PC-3 (cell line): ENCODE results near the gene HNMT. TPM values are rescaled to one million over a fixed set of nuclear protein-coding genes. Genes with fewer than 3 reads are reported as not detected.
A peak's percentile ranks its signal among the peaks of the same experiment; 100 is the strongest.

Experiments
- ATAC-seq: fragments of 200-7000 bp; cut with Tn5 transposase; 2 replicates; pipeline ENCODE4 v1.9.1; 2020; ENCODE audit warnings: mild to moderate bottlenecking, moderate library complexity
- BruUV-seq: library from RNA; stranded (reverse); fragments of 400-500 nt; replicated peaks from 2 replicates; lab custom pipeline; 2021; lab: Mats Ljungman, UMichigan
- CTCF ChIA-PET: fragments of 300-600 bp; sonication (Branson Sonifier 250); formaldehyde crosslinking; loops from one replicate; lab custom pipeline; 2022; ENCODE audit warnings: antibody characterized with exemption; lab: Charles Lee
- POLR2A ChIA-PET: fragments of 300-600 bp; sonication (Branson Sonifier 250); formaldehyde crosslinking; loops from one replicate; lab custom pipeline; 2022; ENCODE audit warnings: antibody characterized with exemption; ENCODE audit not compliant: unreplicated experiment; lab: Charles Lee
- DNase-seq: peaks from one replicate; pipeline ENCODE4 v3.0.0-alpha.2; 2015
- H2AFZ ChIP-seq: fragments of 300-600 bp; sonication (generic); 2 replicates; pipeline ENCODE4 v1.6.0; 2016; ENCODE audit warnings: antibody characterized with exemption, low read length
- H3F3A ChIP-seq: fragments of 300-600 bp; sonication (generic); one replicate; pipeline ENCODE4 v1.6.0; 2017; ENCODE audit warnings: antibody characterized with exemption, low read length, control low read depth, mild to moderate bottlenecking; ENCODE audit not compliant: unreplicated experiment
- H3K27ac ChIP-seq: fragments of 300-600 bp; sonication (generic); 2 replicates; pipeline ENCODE4 v1.5.1; 2016; ENCODE audit warnings: mild to moderate bottlenecking, low read length
- H3K27me3 ChIP-seq: fragments of 300-600 bp; sonication (generic); 2 replicates; pipeline ENCODE4 v1.6.1; 2016; ENCODE audit warnings: low read length, mixed read lengths
- H3K36me3 ChIP-seq: fragments of 300-600 bp; sonication (generic); 2 replicates; pipeline ENCODE4 v1.6.1; 2016; ENCODE audit warnings: low read depth, mixed run types, low read length, mixed read lengths
- H3K4me1 ChIP-seq: fragments of 300-600 bp; sonication (generic); 2 replicates; pipeline ENCODE4 v1.5.1; 2016; ENCODE audit warnings: low read length; ENCODE audit not compliant: insufficient read depth
- H3K4me2 ChIP-seq: fragments of 300-600 bp; sonication (generic); 2 replicates; pipeline ENCODE4 v1.6.0; 2016; ENCODE audit warnings: low read length
- H3K4me3 ChIP-seq: fragments of 300-600 bp; sonication (generic); 2 replicates; pipeline ENCODE4 v1.5.1; 2016; ENCODE audit warnings: mild to moderate bottlenecking, low read length, mixed read lengths
- H3K79me2 ChIP-seq: fragments of 300-600 bp; sonication (generic); 2 replicates; pipeline ENCODE4 v1.6.1; 2017; ENCODE audit warnings: low read length, mixed read lengths
- H3K9ac ChIP-seq: fragments of 300-600 bp; sonication (generic); 2 replicates; pipeline ENCODE4 v1.6.0; 2016; ENCODE audit warnings: mild to moderate bottlenecking, low read length
- H3K9me2 ChIP-seq: fragments of 300-600 bp; sonication (generic); replicated peaks from 2 replicates; pipeline ENCODE4 v1.6.1; 2016; ENCODE audit warnings: mixed run types, low read length, mixed read lengths
- H3K9me3 ChIP-seq: fragments of 300-600 bp; sonication (generic); 2 replicates; pipeline ENCODE4 v1.6.1; 2016; ENCODE audit warnings: low read length, mixed read lengths
- H4K20me1 ChIP-seq: fragments of 300-600 bp; sonication (generic); 2 replicates; pipeline ENCODE4 v1.6.1; 2016; ENCODE audit warnings: low read length, mixed read lengths
- CTCF ChIP-seq: fragments of 300-600 bp; sonication (generic); conservative IDR thresholded peaks from 2 replicates; pipeline ENCODE4 v1.5.1; 2017; ENCODE audit warnings: antibody characterized with exemption, low read depth, mild to moderate bottlenecking, low read length
- EZH2 ChIP-seq: fragments of 300-600 bp; sonication (generic); IDR thresholded peaks from one replicate; pipeline ENCODE4 v1.6.1; 2017; ENCODE audit warnings: antibody characterized with exemption, mild to moderate bottlenecking, low read length; ENCODE audit not compliant: unreplicated experiment
- EZH2phosphoT487 ChIP-seq: fragments of 300-600 bp; sonication (generic); IDR thresholded peaks from 2 replicates; pipeline ENCODE4 v1.6.1; 2018; ENCODE audit warnings: mild to moderate bottlenecking, antibody characterized with exemption, low read length, borderline replicate concordance
- intact Hi-C: fragments of 100-400 bp; cut with micrococcal nuclease; formaldehyde crosslinking; loops from 2 replicates; pipeline ENCODE4 v1.9.0; 2023
- total RNA-seq: library from RNA; depleted of rRNA; stranded (reverse); fragments of >200 nt; gene quantifications from 2 replicates; pipeline ENCODE4 v1.2.3, GENCODE V29; 2014

HNMT gene
- total RNA-seq, 1 experiment from 2014 or later, result 7.1 TPM

- no peak overlapping the region for H3K4me2 ChIP-seq
These were observed 28.7 kb upstream of the HNMT start for GRCh38 chr2:137935591-137935990.

GRCh38 chr2:137937246-137937645 is 27.0 kb upstream of the HNMT start:
- BruUV-seq, result no TSS peak
- no peak overlapping the region for H3K27ac ChIP-seq
- H3K4me1 ChIP-seq, result no peaks in the 10 kb centered on the region; the same call in 1 of the 2 replicates
- H3K79me2 ChIP-seq, result no peaks in the 10 kb centered on the region
- peak; percentile 74 for ATAC-seq
- no peak overlapping the region for H2AFZ ChIP-seq
- H3K27me3 ChIP-seq, result no peaks in the 10 kb centered on the region
- DNase-seq, result peak; percentile 55
- no peaks in the 10 kb centered on the region for H3K9me2 ChIP-seq
- H3K36me3 ChIP-seq, result no peaks in the 10 kb centered on the region
- POLR2A ChIA-PET, result no interaction called here
- H3K4me2 ChIP-seq, result no peak overlapping the region
- CTCF ChIA-PET, result interaction anchor here (0.6 kb wide), 2 partner anchors 26 to 885 kb away, joined by 3 to 7 read pairs; no protein-coding TSS in a partner anchor
- H3K4me3 ChIP-seq, result no peak overlapping the region
- H3F3A ChIP-seq, result no peaks in the 10 kb centered on the region
- no peak overlapping the region for H3K9ac ChIP-seq
- no peaks in the 10 kb centered on the region for H3K9me3 ChIP-seq
- intact Hi-C loops, result no loop called here
- H4K20me1 ChIP-seq, result no peaks in the 10 kb centered on the region
- TF ChIP-seq EZH2phosphoT487 (no peak), CTCF (no peak), EZH2 (no peak)

More at GRCh38 chr2:137935591-137935990, 28.7 kb upstream of the HNMT start:
- POLR2A ChIA-PET, result no interaction called here
- ATAC-seq (no peak), DNase-seq (no peak)
- Histone ChIP-seq H4K20me1 (no peaks in the 10 kb centered on the region), H3K9ac (no peak overlapping the region), H3K27me3 (no peaks in the 10 kb centered on the region), H3K9me3 (no peaks in the 10 kb centered on the region), H3F3A (no peaks in the 10 kb centered on the region), H3K4me3 (no peak overlapping the region), H3K4me1 (no peaks in the 10 kb centered on the region; the same call in 1 of the 2 replicates), H3K9me2 (no peaks in the 10 kb centered on the region), H2AFZ (no peak overlapping the region), H3K27ac (no peak overlapping the region), H3K79me2 (no peaks in the 10 kb centered on the region), H3K36me3 (no peaks in the 10 kb centered on the region)
- no TSS peak for BruUV-seq
- intact Hi-C loops, result no loop called here
- TF ChIP-seq EZH2phosphoT487 (no peak), CTCF (no peak), EZH2 (no peak)
- CTCF ChIA-PET, result interaction anchor here (0.6 kb wide), 1 partner anchor 250 kb away, joined by 4 read pairs; no protein-coding TSS in a partner anchor

GRCh38 chr2:137937778-137938177 is 26.5 kb upstream of the HNMT start:
- no peaks in the 10 kb centered on the region; the same call in 1 of the 2 replicates for H3K4me1 ChIP-seq
- H3F3A ChIP-seq, result no peaks in the 10 kb centered on the region
- H3K4me3 ChIP-seq, result no peak overlapping the region
- no peak overlapping the region for H3K9ac ChIP-seq
- ATAC-seq (no peak), DNase-seq (no peak)
- no peaks in the 10 kb centered on the region for H4K20me1 ChIP-seq
- intact Hi-C loops, result no loop called here
- H2AFZ ChIP-seq, result no peak overlapping the region
- POLR2A ChIA-PET, result no interaction called here
- no peak overlapping the region for H3K27ac ChIP-seq
- no peaks in the 10 kb centered on the region for H3K36me3 ChIP-seq
- BruUV-seq, result no TSS peak
- no peaks in the 10 kb centered on the region for H3K9me3 ChIP-seq
- no peaks in the 10 kb centered on the region for H3K27me3 ChIP-seq
- CTCF ChIA-PET, result interaction anchor here (0.6 kb wide), 1 partner anchor 884 kb away, joined by 3 read pairs; no protein-coding TSS in a partner anchor
- no peak overlapping the region for H3K4me2 ChIP-seq
- H3K9me2 ChIP-seq, result no peaks in the 10 kb centered on the region
- no peaks in the 10 kb centered on the region for H3K79me2 ChIP-seq
- TF ChIP-seq EZH2phosphoT487 (no peak), CTCF (no peak), EZH2 (no peak)
